Stimulated activated CD4-positive, alpha-beta T cell treated with anti-CD3 and anti-CD28 coated beads, TNF-alpha, amount 100 ng/mL, for 48 hours (primary cell): ENCODE data around the gene DCDC2.
"Not testable (repeated sequence)": the region's sequence is repeated elsewhere in the genome, so short reads cannot be mapped to it uniquely, and the experiment has no call there.

Experiments used
- DNase-seq, 3 donors: peaks; one replicate each; pipeline ENCODE4 v3.0.0-alpha.2; 2020; ENCODE audit warnings: low read depth in 3 of 3

Gene DCDC2

DNA sequence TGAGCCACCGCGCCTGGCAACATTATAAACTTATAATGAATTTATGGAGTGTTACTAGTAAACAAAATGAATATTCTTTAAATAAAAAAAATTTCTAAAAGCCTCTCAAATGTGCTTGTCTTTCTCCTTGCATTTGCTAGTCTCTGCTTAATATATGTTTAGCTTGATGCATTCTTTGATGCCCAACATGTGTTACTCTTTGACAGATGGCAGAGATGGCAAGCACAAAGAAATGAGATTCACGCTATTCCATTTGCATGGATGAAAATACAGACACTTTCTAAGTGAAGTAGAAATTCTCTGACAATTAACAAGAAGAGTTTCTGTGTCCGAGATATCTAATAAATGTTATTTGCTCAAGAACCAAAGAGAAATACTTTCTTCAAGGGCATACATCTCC lies 30.1 kb downstream of the DCDC2 start:
- no peak for DNase-seq

GRCh38 chr6:24325978-24326377 lies 31.9 kb downstream of the DCDC2 start:
- no peak for DNase-seq

DNA sequence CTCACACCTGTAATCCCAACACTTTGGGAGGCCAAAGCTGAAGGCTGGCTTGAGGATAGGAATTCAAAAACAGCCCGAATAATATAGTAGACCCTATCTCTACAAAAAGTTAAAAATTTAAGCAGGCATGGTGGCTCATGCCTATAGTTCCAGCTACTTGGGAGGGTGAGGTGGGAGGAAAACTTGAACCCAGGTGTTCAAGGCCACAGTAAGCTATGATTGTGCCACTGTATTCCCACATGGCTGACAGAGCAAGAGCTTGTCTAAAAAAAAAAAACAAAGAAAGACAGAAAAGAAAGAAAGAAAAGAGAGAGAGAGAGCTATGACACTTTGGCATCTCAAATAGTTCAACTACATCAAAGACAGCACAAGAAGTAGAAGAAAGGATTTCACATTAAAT lies 33.2 kb downstream of the DCDC2 start:
- DNase-seq, result no peak

DNA sequence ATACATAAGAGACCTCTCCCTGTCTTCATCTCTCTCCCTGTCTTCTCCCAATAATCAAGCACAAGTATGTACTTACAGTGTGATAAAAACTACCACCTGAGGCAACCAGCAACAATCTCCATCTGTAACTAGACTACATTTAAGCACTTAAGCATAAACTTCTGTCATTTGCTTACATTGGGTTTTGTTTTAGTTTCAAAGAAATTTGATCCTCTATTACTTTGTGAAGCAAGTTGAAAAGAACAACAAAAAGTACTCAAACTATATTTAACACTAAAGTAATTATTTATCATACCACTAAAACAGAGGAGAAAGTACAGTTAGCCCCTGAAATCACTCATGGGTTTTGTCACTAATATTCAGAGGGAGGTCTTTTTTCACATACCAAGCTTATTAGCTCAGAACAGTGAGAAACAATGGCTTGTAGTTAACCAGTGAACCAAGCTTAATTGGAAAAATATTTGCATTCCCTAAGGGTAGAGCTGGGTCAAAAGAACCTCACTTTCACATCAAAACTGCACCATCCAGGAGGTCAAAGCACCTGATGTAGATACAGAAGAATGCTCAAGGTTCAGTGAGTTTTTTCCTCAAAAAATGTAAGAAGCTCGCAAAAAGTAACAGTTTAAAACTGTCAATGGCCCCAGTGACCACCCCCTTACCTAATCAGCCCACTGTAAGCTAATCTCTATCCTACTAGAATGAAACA lies 34.1 kb downstream of the DCDC2 start:
- DNase-seq, result no peak

- no peak for DNase-seq
Measured at GRCh38 chr6:24322924-24323323, 34.9 kb downstream of the DCDC2 start.

DNA sequence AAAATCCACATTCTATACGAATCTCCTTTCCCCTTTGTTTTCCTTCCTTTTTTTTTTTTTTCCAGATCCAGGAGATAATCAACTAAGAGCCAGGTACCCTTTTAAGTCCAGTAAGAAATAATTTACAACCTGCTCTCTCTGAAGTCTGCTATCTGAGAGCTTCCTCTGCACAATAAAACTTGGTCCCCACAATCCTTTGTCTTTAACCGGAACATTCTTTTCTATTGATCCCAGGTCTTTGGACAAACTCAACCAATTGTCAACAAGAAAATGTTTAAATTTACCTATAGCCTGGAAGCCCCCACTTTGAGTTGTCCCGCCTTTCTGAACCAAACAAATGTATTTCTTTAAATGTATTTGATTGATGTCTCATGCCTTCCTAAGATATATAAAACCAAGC lies 35.4 kb downstream of the DCDC2 start:
- not testable (repeated sequence) for DNase-seq

DNA sequence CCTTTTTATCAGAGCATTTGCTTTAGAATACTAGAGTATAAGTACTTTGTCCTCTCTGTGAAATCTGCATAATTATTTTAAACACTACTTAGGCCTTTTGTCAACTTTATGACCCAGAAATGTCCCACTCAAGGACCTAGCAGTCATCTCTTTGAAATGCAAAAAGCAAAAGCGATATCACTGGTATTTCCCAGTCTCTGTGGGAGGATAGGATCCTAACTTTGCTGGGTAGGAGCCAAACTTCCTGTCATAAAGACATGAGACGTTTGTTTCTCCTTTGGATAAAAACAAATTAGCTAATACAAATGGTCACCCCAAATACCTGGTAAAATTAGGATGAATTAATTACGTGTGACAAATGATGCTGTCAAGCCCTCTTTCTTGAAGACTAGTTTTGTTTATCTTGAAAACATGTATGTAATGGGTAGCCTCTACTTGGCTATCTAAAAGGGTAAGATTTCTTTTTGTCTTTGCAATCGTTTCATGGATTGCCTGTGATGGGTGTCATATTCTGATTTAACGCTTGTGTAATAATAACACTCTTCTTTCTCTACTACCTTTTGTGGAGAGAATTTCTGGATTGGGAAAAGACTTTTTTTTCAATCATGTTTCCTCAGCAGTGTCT lies 36.2 kb downstream of the DCDC2 start:
- DNase-seq, result no peak

- no peak for DNase-seq
Measured at GRCh38 chr6:24313251-24314141, 44.4 kb downstream of the DCDC2 start.

- DNase-seq, result not testable (repeated sequence)
Measured at GRCh38 chr6:24311775-24312174, 46.1 kb downstream of the DCDC2 start.

DNA sequence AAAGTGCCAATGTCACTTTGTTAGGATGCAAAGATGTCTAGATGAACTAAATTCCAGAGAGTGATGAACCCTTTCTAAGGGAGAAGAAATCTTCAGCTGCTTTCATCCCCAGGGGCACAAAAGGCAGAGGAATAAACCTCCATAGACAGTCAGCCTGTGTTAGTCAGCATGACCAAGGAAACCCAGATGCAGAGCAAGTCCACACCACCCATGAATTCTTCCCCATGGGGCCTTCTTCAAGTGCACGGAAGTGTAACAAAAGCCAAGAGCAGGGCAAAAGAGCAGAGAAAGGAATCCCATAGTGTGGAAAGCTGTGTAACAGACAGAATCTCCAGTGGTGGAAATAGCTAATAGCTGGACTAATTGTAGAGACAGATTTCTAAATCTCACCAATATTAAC lies 50.0 kb downstream of the DCDC2 start:
- no peak for DNase-seq

DNA sequence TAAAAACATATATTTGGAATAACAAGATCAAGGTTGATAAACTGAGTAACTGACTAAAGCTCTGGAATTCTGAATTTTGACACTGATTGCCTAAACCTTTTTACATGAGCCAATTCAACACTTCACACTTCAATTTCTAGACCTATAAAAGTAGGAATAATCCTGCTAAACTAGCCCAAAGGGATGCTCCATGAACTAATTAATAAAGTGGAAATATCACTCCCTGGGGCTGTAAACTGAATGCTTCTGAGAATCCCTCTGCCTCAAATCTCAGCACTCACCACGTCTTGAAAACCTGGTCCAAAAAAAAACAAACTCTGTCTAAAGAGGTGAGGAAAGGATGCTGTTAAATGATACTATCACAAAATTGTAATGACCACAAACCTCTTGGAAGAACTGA lies 50.9 kb downstream of the DCDC2 start:
- no peak for DNase-seq

DNA sequence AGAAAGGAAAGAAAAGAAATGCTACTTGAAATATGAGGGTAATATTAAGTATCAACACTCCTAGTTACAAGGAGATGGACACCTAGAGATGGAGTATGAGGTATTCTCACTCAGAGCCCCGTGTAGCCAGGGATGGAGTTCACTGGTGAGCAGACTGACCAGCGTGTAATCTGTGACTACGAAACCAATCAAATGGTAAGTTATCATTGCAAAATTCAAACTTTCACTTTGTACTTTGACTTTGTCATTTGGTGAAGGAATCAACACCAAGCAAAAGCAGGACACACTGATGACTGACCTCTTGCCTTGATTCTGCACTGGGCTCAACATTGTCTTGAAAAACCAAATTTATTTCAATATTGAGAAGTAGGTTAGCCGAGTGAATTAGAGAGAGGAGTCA lies 51.8 kb downstream of the DCDC2 start:
- DNase-seq, result no peak

DNA sequence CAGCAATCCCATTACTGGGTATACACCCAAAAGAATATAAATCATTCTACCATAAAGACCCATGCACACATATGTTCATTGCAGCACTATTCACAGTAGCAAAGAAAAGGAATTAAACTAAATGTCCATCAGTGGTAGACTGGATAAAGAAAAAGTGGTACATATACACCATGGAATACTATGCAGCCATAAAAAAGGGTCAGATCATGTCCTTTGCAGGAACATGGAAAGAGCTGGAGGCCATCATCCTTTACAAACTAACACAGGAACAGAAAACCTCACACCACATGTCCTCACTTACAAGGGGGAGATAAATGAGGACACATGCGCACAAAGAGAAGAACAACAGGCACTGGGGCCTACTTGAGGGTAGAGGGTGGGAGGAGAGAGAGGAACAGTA lies 60.9 kb downstream of the DCDC2 start:
- no peak for DNase-seq

DNA sequence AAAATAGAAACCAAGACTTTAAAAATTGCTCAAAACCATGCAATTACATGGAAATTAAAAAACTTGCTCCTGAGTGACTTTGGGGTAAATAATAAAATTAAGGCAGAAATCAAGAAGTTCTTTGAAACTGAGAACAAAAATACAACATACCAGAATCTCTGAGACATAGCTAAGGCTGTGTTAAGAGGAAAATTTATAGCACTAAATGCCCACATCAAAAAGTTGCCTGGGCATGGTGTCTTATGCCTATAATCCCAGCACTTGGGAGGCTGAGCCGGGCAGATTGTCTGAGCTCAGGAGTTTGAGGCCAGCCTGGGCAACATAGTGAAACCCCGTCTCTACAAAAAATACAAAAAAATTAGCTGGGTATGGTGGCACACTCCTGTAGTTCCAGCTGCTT lies 64.0 kb downstream of the DCDC2 start:
- DNase-seq, result not testable (repeated sequence)

DNA sequence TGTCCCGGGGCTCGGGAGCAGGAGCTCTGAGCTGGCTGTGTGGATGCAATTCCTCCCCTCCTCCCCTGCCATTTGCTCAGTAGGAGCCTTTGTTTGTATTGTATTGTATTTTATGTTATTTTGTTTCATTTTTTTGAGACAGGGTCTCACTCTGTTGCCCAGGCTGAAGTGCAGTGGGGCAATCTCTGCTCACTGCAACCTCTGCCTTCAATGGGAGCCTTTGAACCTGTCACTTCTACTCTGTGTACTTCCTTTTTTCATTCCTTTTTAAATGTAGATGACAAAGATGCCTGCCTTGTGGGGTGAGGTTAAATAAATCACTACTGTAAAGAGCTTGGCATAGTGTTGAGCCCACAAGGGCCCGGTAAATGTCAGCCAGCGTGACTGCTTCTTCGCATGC lies 70.6 kb downstream of the DCDC2 start:
- DNase-seq, result no peak

GRCh38 chr6:24284006-24284405 lies 73.9 kb downstream of the DCDC2 start:
- DNase-seq, result no peak

GRCh38 chr6:24283043-24283985 lies 74.5 kb downstream of the DCDC2 start:
- peak; percentile 5 to 6 (median 6) for DNase-seq

DNA sequence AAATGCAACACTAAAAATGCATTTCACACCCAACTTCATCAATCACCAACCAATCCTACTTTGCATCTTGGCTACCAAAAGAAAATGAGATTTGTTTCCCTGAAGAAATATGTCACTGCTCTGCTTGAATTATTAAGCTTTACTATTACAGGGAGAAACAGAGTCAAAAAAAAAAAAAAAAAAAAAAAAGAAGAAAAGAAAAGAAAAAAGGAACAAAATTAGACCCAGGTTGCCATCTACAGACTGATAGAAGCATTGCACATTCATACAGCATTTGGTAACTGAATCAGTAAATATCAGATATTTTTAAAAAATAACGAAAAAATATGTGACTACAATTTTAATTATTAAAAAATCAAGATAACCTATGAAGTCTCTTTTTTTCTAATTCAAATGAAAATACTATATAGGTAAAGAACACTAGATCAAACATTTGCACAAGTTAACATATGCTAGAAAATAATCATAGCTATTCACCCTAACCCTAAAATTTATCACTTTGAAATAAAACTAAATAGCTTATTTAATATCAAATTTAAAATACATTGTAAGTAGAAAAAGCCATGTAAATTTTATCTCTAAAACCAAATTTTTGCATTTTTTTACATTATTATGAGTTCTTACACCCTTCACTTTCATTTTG lies 83.3 kb downstream of the DCDC2 start:
- no peak for DNase-seq

GRCh38 chr6:24273096-24273870 lies 84.6 kb downstream of the DCDC2 start:
- no peak for DNase-seq

GRCh38 chr6:24272553-24272952 lies 85.3 kb downstream of the DCDC2 start:
- DNase-seq, result no peak
